B cell (primary cell): ENCODE results near the gene CDCA7L.

Source experiments
- EZH2 ChIP-seq: IDR thresholded peaks from 2 replicates; pipeline ENCODE4 v1.6.1; 2012; ENCODE audit warnings: borderline replicate concordance, low read depth, mild to moderate bottlenecking, moderate library complexity, low read length; ENCODE audit not compliant: insufficient read depth, poor library complexity, severe bottlenecking
- TF ChIP-seq, protein P1 (sequence below): fragments of 200-600 bp; IDR thresholded peaks from one replicate; pipeline ENCODE4 v1.8.0; 2022; ENCODE audit warnings: antibody characterized with exemption, mild to moderate bottlenecking

DNA sequence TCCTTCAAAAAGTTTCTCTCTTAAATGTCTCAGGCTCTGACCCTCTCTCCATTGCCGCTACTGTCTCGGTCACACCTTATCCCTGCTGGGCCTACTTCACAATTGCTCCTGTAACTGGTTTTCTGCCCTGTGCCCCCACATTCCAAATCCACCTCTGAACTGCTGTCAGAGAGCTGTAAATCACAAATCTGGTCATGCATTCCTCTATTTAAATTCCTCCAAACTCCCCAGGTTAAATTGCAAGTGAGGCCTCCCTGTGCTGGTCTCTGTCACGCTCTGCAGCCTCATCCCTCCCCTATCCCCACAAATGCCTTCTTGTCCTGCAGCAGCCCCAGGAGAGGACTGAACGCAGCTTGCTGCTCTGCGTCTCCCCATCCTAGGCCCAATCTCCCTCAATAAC lies 40.4 kb upstream of the CDCA7L start:
- TF ChIP-seq, protein P1, sequence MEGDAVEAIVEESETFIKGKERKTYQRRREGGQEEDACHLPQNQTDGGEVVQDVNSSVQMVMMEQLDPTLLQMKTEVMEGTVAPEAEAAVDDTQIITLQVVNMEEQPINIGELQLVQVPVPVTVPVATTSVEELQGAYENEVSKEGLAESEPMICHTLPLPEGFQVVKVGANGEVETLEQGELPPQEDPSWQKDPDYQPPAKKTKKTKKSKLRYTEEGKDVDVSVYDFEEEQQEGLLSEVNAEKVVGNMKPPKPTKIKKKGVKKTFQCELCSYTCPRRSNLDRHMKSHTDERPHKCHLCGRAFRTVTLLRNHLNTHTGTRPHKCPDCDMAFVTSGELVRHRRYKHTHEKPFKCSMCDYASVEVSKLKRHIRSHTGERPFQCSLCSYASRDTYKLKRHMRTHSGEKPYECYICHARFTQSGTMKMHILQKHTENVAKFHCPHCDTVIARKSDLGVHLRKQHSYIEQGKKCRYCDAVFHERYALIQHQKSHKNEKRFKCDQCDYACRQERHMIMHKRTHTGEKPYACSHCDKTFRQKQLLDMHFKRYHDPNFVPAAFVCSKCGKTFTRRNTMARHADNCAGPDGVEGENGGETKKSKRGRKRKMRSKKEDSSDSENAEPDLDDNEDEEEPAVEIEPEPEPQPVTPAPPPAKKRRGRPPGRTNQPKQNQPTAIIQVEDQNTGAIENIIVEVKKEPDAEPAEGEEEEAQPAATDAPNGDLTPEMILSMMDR: no peak
- TF ChIP-seq EZH2: no peak
